Heart left ventricle (tissue), 13 donors: ENCODE data around the gene YIPF6.

Source experiments
- CTCF ChIP-seq, 12 donors: fragments of 200-600 bp; sonication (generic) in 4 of 12; IDR thresholded peaks; one replicate each; pipeline versions ENCODE4 v1.5.0 to v1.8.0; 2018 to 2022; ENCODE audit warnings: antibody characterized with exemption in 12 of 12, mild to moderate bottlenecking in 5 of 12
- POLR2A ChIP-seq, 2 donors: fragments of 450-650 bp; IDR thresholded peaks; one replicate each; pipeline ENCODE4 v1.6.1; 2017; ENCODE audit warnings: antibody characterized with exemption in 2 of 2, mild to moderate bottlenecking in 2 of 2, moderate library complexity in 2 of 2
- donor health status: ischemic (EF 13 %, LVEDD 7.1; RV severe dilation, severe dysfunction).
- donor health status: DM: no; HTN: yes; CAD: no.
- donor health status: DM: no; HTN: no; CAD: no.
- donor health status: ischemic (EF 25% LVEDD 6.9; RV normal size, moderate dysfunction).
- donor health status: ischemic (EF 25% LVEDD 5.7; RV mildly dilated, moderate dysfunction).
- donor health status: ischemic (EF 35%, LVEDD 5.7; RV mildly dilated, moderate dysfunction).
- donor health status: nonischemic (EF 11% LVEDD 7.7; RV severe dilation, severe dysfunction).
- donor health status: DM: yes; HTN: yes; CAD: no.
- donor health status: PGD.
- donor health status: ischemic (EF 29% LVEDD 5.4; RV normal size, mild dysfunction).
- donor health status: nonischemic (EF 23%, LVEDD 6.1; RV moderate dilation, normal function).

- TF ChIP-seq CTCF (IDR thresholded peaks at IDR 0.05) (no peak), POLR2A (IDR thresholded peaks at IDR 0.05) (no peak)
Measured at GRCh38 chrX:68463880-68464279, 35.0 kb upstream of the YIPF6 start.
